CD4-positive, alpha-beta T cell (primary cell): ENCODE measurements around the gene FAM98C. TPM values are rescaled to one million over a fixed set of nuclear protein-coding genes. Genes with fewer than 3 reads are reported as not detected.
"Not testable (repeated sequence)": the region's sequence is repeated elsewhere in the genome, so short reads cannot be mapped to it uniquely, and the experiment has no call there.

Source experiments
- ATAC-seq: fragments of 200-7000 bp; cut with Tn5 transposase; one replicate; pipeline ENCODE4 v1.10.0; 2022; ENCODE audit warnings: mild to moderate bottlenecking; ENCODE audit not compliant: poor library complexity
- CTCF ChIA-PET: fragments of 350-600 bp; sonication (Branson Sonifier 250); formaldehyde crosslinking; loops from one replicate; lab custom pipeline; 2021; ENCODE audit warnings: antibody characterized with exemption, inconsistent platforms; lab: Charles Lee
- POLR2A ChIA-PET: fragments of 350-600 bp; sonication (Branson Sonifier 250); formaldehyde crosslinking; loops from one replicate; lab custom pipeline; 2021; ENCODE audit warnings: antibody characterized with exemption, inconsistent platforms; lab: Charles Lee
- DNase-seq, 14 experiments: peaks; one replicate each; pipeline ENCODE4 v3.0.0-alpha.2; 2013 to 2020; ENCODE audit warnings: mixed read lengths in 2 of 14
- H3K27ac ChIP-seq, 2 donors: one replicate each; pipeline versions ENCODE4 v1.5.1 to v1.7.0; 2013; ENCODE audit warnings: low read length in 2 of 2, low read depth in 1 of 2, mild to moderate bottlenecking in 1 of 2
- H3K27me3 ChIP-seq, 2 experiments: 1 replicate in 1 of 2; 2 replicates in 1 of 2; pipeline versions ENCODE4 v1.6.1 to v1.7.0; 2013; ENCODE audit warnings: low read length in 2 of 2, control low read depth in 1 of 2, mild to moderate bottlenecking in 1 of 2, moderate library complexity in 1 of 2; ENCODE audit not compliant: insufficient read depth in 2 of 2, control insufficient read depth in 1 of 2
- H3K36me3 ChIP-seq: one replicate; pipeline ENCODE4 v1.6.1; 2013; ENCODE audit warnings: low read length, control low read depth; ENCODE audit not compliant: insufficient read depth
- H3K4me1 ChIP-seq: one replicate; pipeline ENCODE4 v1.6.1; 2013; ENCODE audit warnings: low read length, control low read depth; ENCODE audit not compliant: insufficient read depth
- H3K4me3 ChIP-seq: one replicate; pipeline ENCODE4 v1.5.1; 2013; ENCODE audit warnings: mild to moderate bottlenecking, low read length, moderate library complexity
- H3K9me3 ChIP-seq, 2 experiments: 1 replicate in 1 of 2; 2 replicates in 1 of 2; pipeline versions ENCODE4 v1.6.1 to v1.7.0; 2013; ENCODE audit warnings: low read length in 2 of 2, mild to moderate bottlenecking in 2 of 2, control low read depth in 1 of 2, moderate library complexity in 1 of 2; ENCODE audit not compliant: control insufficient read depth in 1 of 2, insufficient read depth in 1 of 2
- H3K27ac Mint-ChIP-seq: one replicate; pipeline ENCODE4 v1.8.0; 2020; ENCODE audit warnings: mixed read lengths
- H3K27me3 Mint-ChIP-seq: one replicate; pipeline ENCODE4 v1.8.0; 2021; ENCODE audit warnings: mixed read lengths
- H3K36me3 Mint-ChIP-seq: one replicate; pipeline ENCODE4 v1.8.0; 2021; ENCODE audit warnings: low read depth, mixed read lengths
- H3K4me1 Mint-ChIP-seq: one replicate; pipeline ENCODE4 v1.8.0; 2021; ENCODE audit warnings: low read depth, mixed read lengths
- H3K4me3 Mint-ChIP-seq: one replicate; pipeline ENCODE4 v1.8.0; 2020; ENCODE audit warnings: mild to moderate bottlenecking, mixed read lengths
- H3K9me3 Mint-ChIP-seq: one replicate; pipeline ENCODE4 v1.8.0; 2020; ENCODE audit warnings: mixed read lengths
- intact Hi-C, 2 experiments: fragments of 100-400 bp; cut with DNase I in 1 of 2; cut with micrococcal nuclease in 1 of 2; formaldehyde crosslinking; loops; one replicate each; pipeline versions ENCODE4 v1.15.1 to v1.9.0; 2023 to 2025; cut with DNase I, micrococcal nuclease
- total RNA-seq, 174 experiments: library from RNA in 2 of 174; stranded (reverse) in 2 of 174; gene quantifications; one replicate each; pipeline ENCODE4 v1.2.3 and lab custom pipeline; 2021 to 2026
- TF ChIP-seq, protein P1 (sequence below): fragments of 200-600 bp; IDR thresholded peaks from one replicate; pipeline ENCODE4 v1.8.0; 2022; ENCODE audit warnings: antibody characterized with exemption, mild to moderate bottlenecking

The FAM98C gene
- total RNA-seq, 2 experiments from 2014 or later: 33.2 to 36.1 TPM

DNA sequence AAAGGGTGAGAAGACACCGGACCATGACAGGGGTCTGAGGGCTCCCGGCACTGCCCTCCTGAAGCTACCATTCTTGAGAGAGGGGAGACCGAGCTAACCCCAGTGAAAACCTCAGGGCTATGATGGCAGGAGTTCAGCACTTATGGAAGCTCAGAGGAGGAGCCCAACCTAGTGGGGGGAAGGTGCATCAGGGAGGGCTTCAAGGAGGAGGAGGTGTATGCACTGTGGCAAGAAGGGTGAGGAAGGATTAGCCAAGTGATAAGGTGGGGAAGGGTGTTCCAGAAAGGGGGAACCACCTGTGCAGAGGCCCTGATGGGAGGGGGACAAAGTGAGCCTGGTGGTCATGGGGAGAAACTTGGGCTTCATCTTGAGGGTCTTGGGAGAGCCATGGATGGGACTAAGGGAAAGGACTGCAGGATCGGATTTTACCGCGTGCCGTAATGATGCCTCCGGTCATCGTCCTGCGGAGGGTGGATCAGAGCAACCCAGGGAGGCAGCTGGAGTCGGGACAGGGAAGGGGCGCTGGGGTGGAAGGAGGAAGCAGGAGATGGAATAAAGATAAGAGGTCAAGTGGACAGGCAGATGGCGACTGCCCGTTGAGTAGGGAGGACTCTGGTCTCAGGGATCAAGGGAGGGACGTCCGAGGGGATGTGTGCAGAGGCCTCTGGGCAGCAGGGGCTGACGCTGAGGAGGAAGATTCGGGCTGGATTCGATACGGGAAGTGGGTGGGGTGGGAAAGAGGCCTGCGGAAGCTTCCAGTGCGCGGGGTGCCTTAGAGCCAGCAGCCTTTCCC, 41.9 kb upstream of the FAM98C start:
- no peaks in the 10 kb centered on the region for H3K36me3 Mint-ChIP-seq
- intact Hi-C loops: no loop called here
- ATAC-seq (no peak), DNase-seq (peak in 1 of 14 experiments; percentile 21)
- Histone ChIP-seq H3K27me3 (peaks cover 0 to 6% of the 10 kb centered on the region in 2 experiments), H3K36me3 (no peaks in the 10 kb centered on the region), H3K4me1 (peaks cover 19% of the 10 kb centered on the region), H3K9me3 (peaks cover 0 to 8% of the 10 kb centered on the region in 2 experiments), H3K27ac (no peak overlapping the region), H3K4me3 (peak overlapping the region; percentile 74)
- H3K9me3 Mint-ChIP-seq: no peaks in the 10 kb centered on the region
- peaks cover 15% of the 10 kb centered on the region for H3K27me3 Mint-ChIP-seq
- ChIA-PET CTCF (interaction anchor here (0.8 to 2.5 kb wide), 2 partner anchors 13 to 25 kb away, joined by 3 to 7 read pairs; partner anchors contain the start of genes CATSPERG and PSMD8), POLR2A (interaction anchor here (1.4 to 2.3 kb wide), 2 partner anchors 13 kb away, joined by 9 to 11 read pairs; partner anchors contain the start of gene PSMD8)
- H3K27ac Mint-ChIP-seq: no peak overlapping the region
- peaks cover 14% of the 10 kb centered on the region for H3K4me1 Mint-ChIP-seq
- TF ChIP-seq, protein P1, sequence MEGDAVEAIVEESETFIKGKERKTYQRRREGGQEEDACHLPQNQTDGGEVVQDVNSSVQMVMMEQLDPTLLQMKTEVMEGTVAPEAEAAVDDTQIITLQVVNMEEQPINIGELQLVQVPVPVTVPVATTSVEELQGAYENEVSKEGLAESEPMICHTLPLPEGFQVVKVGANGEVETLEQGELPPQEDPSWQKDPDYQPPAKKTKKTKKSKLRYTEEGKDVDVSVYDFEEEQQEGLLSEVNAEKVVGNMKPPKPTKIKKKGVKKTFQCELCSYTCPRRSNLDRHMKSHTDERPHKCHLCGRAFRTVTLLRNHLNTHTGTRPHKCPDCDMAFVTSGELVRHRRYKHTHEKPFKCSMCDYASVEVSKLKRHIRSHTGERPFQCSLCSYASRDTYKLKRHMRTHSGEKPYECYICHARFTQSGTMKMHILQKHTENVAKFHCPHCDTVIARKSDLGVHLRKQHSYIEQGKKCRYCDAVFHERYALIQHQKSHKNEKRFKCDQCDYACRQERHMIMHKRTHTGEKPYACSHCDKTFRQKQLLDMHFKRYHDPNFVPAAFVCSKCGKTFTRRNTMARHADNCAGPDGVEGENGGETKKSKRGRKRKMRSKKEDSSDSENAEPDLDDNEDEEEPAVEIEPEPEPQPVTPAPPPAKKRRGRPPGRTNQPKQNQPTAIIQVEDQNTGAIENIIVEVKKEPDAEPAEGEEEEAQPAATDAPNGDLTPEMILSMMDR: no peak
- peak overlapping the region; percentile 82 for H3K4me3 Mint-ChIP-seq

DNA sequence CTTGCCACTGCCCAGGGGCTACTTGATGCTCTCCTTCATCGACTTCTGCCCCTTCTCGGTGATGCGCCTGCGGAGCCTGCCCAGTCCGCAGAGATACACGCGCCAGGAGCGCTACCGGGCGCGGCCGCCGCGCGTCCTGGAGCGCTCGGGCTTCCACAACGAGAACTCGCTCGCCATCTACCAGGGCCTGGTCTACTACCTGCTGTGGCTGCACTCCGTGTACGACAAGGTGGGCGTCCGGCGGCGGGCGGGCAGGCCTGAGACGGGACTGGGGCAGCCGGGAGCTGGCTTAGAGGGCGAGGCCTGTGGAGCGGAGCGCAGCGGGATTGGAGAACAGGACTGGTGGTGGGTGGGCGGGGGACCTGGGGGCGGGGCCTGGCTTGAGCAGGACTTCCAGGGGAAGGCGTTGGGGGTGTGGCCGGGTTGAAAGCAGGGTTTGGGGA, 41.2 kb upstream of the FAM98C start:
- Histone ChIP-seq H3K27me3 (peaks cover 0 to 6% of the 10 kb centered on the region in 2 experiments), H3K27ac (no peak overlapping the region), H3K36me3 (no peaks in the 10 kb centered on the region), H3K4me1 (peaks cover 19% of the 10 kb centered on the region), H3K4me3 (peak overlapping the region; percentile 74), H3K9me3 (peaks cover 0 to 8% of the 10 kb centered on the region in 2 experiments)
- Mint-ChIP-seq H3K36me3 (no peaks in the 10 kb centered on the region), H3K27me3 (peaks cover 20% of the 10 kb centered on the region), H3K4me1 (peaks cover 14% of the 10 kb centered on the region), H3K4me3 (peak overlapping the region; percentile 82), H3K9me3 (no peaks in the 10 kb centered on the region), H3K27ac (no peak overlapping the region)
- ChIA-PET POLR2A (interaction anchor here (2.3 kb wide), 1 partner anchor 13 kb away, joined by 11 read pairs; the partner anchor contains the start of gene PSMD8), CTCF (interaction anchor here (1.5 to 2.5 kb wide), 2 partner anchors 12 to 41 kb away, joined by 4 to 7 read pairs; partner anchors contain the start of genes FAM98C and PSMD8)
- TF ChIP-seq, protein P1: no peak
- ATAC-seq: peak; percentile 73
- intact Hi-C loops: no loop called here
- peak; percentile 25 to 81 (median 44) for DNase-seq

DNA sequence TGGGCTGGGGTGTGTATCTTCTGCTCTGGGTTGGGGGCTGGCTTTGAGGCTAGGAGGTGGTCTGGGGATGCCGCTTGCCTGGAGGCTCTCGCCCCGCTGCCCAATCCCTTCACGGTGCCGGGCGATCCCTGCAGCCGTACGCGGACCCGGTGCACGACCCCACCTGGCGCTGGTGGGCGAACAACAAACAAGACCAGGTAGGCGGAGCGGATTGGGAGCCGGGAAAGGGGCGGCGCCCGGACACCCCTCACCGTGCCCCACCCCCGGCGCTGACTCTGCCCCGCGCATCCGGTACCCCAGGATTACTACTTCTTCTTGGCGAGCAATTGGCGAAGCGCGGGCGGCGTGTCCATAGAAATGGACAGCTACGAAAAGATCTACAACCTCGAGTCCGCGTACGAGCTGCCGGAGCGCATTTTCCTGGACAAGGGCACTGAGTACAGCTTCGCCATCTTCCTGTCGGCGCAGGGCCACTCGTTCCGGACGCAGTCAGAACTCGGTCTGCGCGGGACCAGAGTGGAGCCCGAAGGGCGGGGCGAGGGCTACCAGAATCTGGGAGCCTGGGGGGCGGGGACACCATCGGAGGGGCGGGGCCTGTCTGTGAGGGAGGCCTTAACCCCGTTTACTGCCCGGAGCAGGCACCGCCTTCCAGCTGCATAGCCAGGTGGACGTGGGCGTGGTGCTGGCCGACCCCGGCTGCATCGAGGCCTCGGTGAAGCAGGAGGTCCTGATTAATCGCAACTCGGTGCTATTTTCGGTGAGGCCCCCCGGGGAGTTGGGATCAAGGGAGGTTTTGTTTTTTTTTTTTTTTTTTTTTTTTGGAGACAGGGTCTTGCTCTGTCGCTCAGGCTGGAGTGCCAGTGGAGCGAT, 40.6 kb upstream of the FAM98C start:
- H3K27me3 Mint-ChIP-seq: peaks cover 20% of the 10 kb centered on the region
- Histone ChIP-seq H3K9me3 (peaks cover 0 to 8% of the 10 kb centered on the region in 2 experiments), H3K4me1 (peaks cover 19% of the 10 kb centered on the region), H3K4me3 (peak overlapping the region; percentile 74), H3K36me3 (no peaks in the 10 kb centered on the region), H3K27ac (no peak overlapping the region), H3K27me3 (peaks cover 0 to 7% of the 10 kb centered on the region in 2 experiments)
- H3K36me3 Mint-ChIP-seq: no peaks in the 10 kb centered on the region
- TF ChIP-seq, protein P1: no peak
- peak overlapping the region; percentile 70 for H3K4me3 Mint-ChIP-seq
- H3K4me1 Mint-ChIP-seq: peaks cover 14% of the 10 kb centered on the region
- H3K27ac Mint-ChIP-seq: no peak overlapping the region
- ChIA-PET POLR2A (interaction anchor here (2.3 kb wide), 1 partner anchor 12 kb away, joined by 11 read pairs; the partner anchor contains the start of gene PSMD8), CTCF (interaction anchor here (0.7 to 2.5 kb wide), 3 partner anchors 12 to 203 kb away, joined by 4 to 7 read pairs (median 4); partner anchors contain the start of genes FAM98C and PSMD8)
- ATAC-seq: peak; percentile 54
- DNase-seq: peak; percentile 40 to 80 (median 56)
- intact Hi-C loops: no loop called here
- H3K9me3 Mint-ChIP-seq: no peaks in the 10 kb centered on the region

- ATAC-seq, intact Hi-C loops, H3K27ac Mint-ChIP-seq, H3K9me3 ChIP-seq, DNase-seq, H3K27ac ChIP-seq, H3K36me3 Mint-ChIP-seq, H3K36me3 ChIP-seq, H3K9me3 Mint-ChIP-seq, H3K27me3 ChIP-seq: not testable (repeated sequence)
- H3K27me3 Mint-ChIP-seq: peaks cover 24% of the 10 kb centered on the region
- peak overlapping the region; percentile 74 for H3K4me3 ChIP-seq
- ChIA-PET CTCF (interaction anchor here (1.5 to 2.5 kb wide), 2 partner anchors 11 to 39 kb away, joined by 4 to 7 read pairs; partner anchors contain the start of genes FAM98C and PSMD8), POLR2A (interaction anchor here (2.3 kb wide), 1 partner anchor 11 kb away, joined by 11 read pairs; the partner anchor contains the start of gene PSMD8)
- H3K4me1 ChIP-seq: peaks cover 19% of the 10 kb centered on the region
- peaks cover 14% of the 10 kb centered on the region for H3K4me1 Mint-ChIP-seq
- peak overlapping the region; percentile 42 for H3K4me3 Mint-ChIP-seq
Observed at GRCh38 chr19:38362946-38363688, 39.8 kb upstream of the FAM98C start.
